GM13977 (cell line): ENCODE results near the gene TMEM213.
A peak's percentile ranks its signal among the peaks of the same experiment; 100 is the strongest.

Experiments used
- DNase-seq: peaks from one replicate; pipeline ENCODE4 v3.0.0; 2012; ENCODE audit warnings: low spot score
- CTCF ChIP-seq: IDR thresholded peaks from 2 replicates; pipeline ENCODE4 v1.5.1; 2012; ENCODE audit warnings: mild to moderate bottlenecking, control low read depth; ENCODE audit not compliant: insufficient read depth; ENCODE audit errors: extremely low read depth, missing control alignments
- in situ Hi-C: fragments of 300-500 bp; cut with MboI; formaldehyde crosslinking; loops from one replicate; pipeline ENCODE4 v1.12.0; 2022; ENCODE audit warnings: low sequenced_read_pairs, low pct_unique_long_range_greater_than_20kb, mixed read lengths, inconsistent platforms; ENCODE audit not compliant: unreplicated experiment

Gene TMEM213

GRCh38 chr7:138881579-138882188, 83.9 kb downstream of the TMEM213 start:
- in situ Hi-C loops = no loop called here
- TF ChIP-seq CTCF = no peak
- DNase-seq = no peak

GRCh38 chr7:138882249-138882648, 84.5 kb downstream of the TMEM213 start:
- TF ChIP-seq CTCF = no peak
- in situ Hi-C loops = no loop called here
- DNase-seq = no peak

- in situ Hi-C loops = no loop called here
- no peak for DNase-seq
- no peak for TF ChIP-seq CTCF
Measured at GRCh38 chr7:138885383-138886147, 87.8 kb downstream of the TMEM213 start.

GRCh38 chr7:138886501-138886917, 88.7 kb downstream of the TMEM213 start:
- in situ Hi-C loops = no loop called here
- peak; percentile 74 for DNase-seq
- TF ChIP-seq CTCF = peak; percentile 62

- TF ChIP-seq CTCF = no peak
- in situ Hi-C loops = no loop called here
- DNase-seq = no peak
Measured at GRCh38 chr7:138887085-138887710, 89.4 kb downstream of the TMEM213 start.
